H9 (cell line): ENCODE data around the gene STAU1. TPM values are rescaled to one million over a fixed set of nuclear protein-coding genes. Genes with fewer than 3 reads are reported as not detected.

Experiments
- DNase-seq: peaks from one replicate; pipeline ENCODE4 v3.0.0-alpha.2; 2017
- H2AFZ ChIP-seq: one replicate; pipeline ENCODE4 v1.6.1; 2013; ENCODE audit warnings: mild to moderate bottlenecking, low read length, control low read depth, moderate library complexity
- H2AK5ac ChIP-seq: 2 replicates; pipeline ENCODE4 v1.6.1; 2013; ENCODE audit warnings: low read length, control low read depth, mixed read lengths; ENCODE audit not compliant: insufficient read length
- H2BK120ac ChIP-seq: one replicate; pipeline ENCODE4 v1.6.1; 2013; ENCODE audit warnings: low read depth, mild to moderate bottlenecking, low read length, control low read depth, inconsistent platforms; ENCODE audit not compliant: poor library complexity, severe bottlenecking
- H2BK12ac ChIP-seq: 2 replicates; pipeline ENCODE4 v1.6.1; 2013; ENCODE audit warnings: low read length, control low read depth, mixed read lengths, low read depth; ENCODE audit not compliant: insufficient read length
- H2BK15ac ChIP-seq: 2 replicates; pipeline ENCODE4 v1.6.1; 2013; ENCODE audit warnings: low read depth, low read length, control low read depth
- H2BK20ac ChIP-seq: one replicate; pipeline ENCODE4 v1.6.1; 2013; ENCODE audit warnings: low read depth, mild to moderate bottlenecking, low read length, control low read depth, inconsistent platforms; ENCODE audit not compliant: poor library complexity, severe bottlenecking
- H2BK5ac ChIP-seq: 2 replicates; pipeline ENCODE4 v1.6.1; 2013; ENCODE audit warnings: low read length, control low read depth, mixed read lengths; ENCODE audit not compliant: insufficient read length
- H3K14ac ChIP-seq: 2 replicates; pipeline ENCODE4 v1.6.1; 2013; ENCODE audit warnings: low read length, control low read depth; ENCODE audit not compliant: insufficient read depth
- H3K18ac ChIP-seq: 2 replicates; pipeline ENCODE4 v1.6.1; 2013; ENCODE audit warnings: low read depth, mild to moderate bottlenecking, mixed read lengths, low read length, control low read depth; ENCODE audit not compliant: insufficient read length
- H3K23ac ChIP-seq: 2 replicates; pipeline ENCODE4 v1.6.1; 2013; ENCODE audit warnings: low read length, control low read depth, mixed read lengths, low read depth; ENCODE audit not compliant: insufficient read length
- H3K23me2 ChIP-seq: 2 replicates; pipeline ENCODE4 v1.6.1; 2013; ENCODE audit warnings: low read depth, mild to moderate bottlenecking, mixed read lengths, low read length, control low read depth; ENCODE audit not compliant: insufficient read length, poor library complexity, severe bottlenecking
- H3K27ac ChIP-seq: 2 replicates; pipeline ENCODE4 v1.5.1; 2013; ENCODE audit warnings: low read length, control low read depth, mixed read lengths, low read depth; ENCODE audit not compliant: insufficient read length
- H3K27me3 ChIP-seq: 2 replicates; pipeline ENCODE4 v1.6.1; 2013; ENCODE audit warnings: low read length, control low read depth, inconsistent platforms; ENCODE audit not compliant: insufficient read depth
- H3K4ac ChIP-seq: 2 replicates; pipeline ENCODE4 v1.6.1; 2013; ENCODE audit warnings: low read depth, mild to moderate bottlenecking, control low read depth, inconsistent platforms, low read length, moderate library complexity
- H3K4me1 ChIP-seq: 2 replicates; pipeline ENCODE4 v1.6.1; 2013; ENCODE audit warnings: low read length, control low read depth, inconsistent platforms; ENCODE audit not compliant: insufficient read depth
- H3K4me2 ChIP-seq: 2 replicates; pipeline ENCODE4 v1.6.1; 2013; ENCODE audit warnings: low read length, control low read depth, mixed read lengths; ENCODE audit not compliant: insufficient read length, insufficient read depth
- H3K56ac ChIP-seq: 2 replicates; pipeline ENCODE4 v1.6.1; 2013; ENCODE audit warnings: low read depth, mild to moderate bottlenecking, mixed read lengths, low read length, control low read depth; ENCODE audit not compliant: insufficient read length
- H3K79me1 ChIP-seq: 2 replicates; pipeline ENCODE4 v1.6.1; 2013; ENCODE audit warnings: low read depth, mild to moderate bottlenecking, moderate library complexity, low read length, control low read depth, inconsistent platforms; ENCODE audit not compliant: insufficient read depth, poor library complexity, severe bottlenecking
- H3K79me2 ChIP-seq: 2 replicates; pipeline ENCODE4 v1.6.1; 2013; ENCODE audit warnings: low read length, control low read depth, inconsistent platforms; ENCODE audit not compliant: insufficient read depth
- H3K9ac ChIP-seq: 2 replicates; pipeline ENCODE4 v1.6.1; 2013; ENCODE audit warnings: low read length, control low read depth, mixed read lengths; ENCODE audit not compliant: insufficient read length; ENCODE audit errors: extremely low read depth
- H3K9me3 ChIP-seq: one replicate; pipeline ENCODE4 v1.6.1; 2013; ENCODE audit warnings: low read depth, low read length, inconsistent platforms; ENCODE audit not compliant: control insufficient read depth
- H3T11ph ChIP-seq: one replicate; pipeline ENCODE4 v1.6.1; 2013; ENCODE audit warnings: mild to moderate bottlenecking, low read length, control low read depth, inconsistent platforms
- H4K20me1 ChIP-seq: one replicate; pipeline ENCODE4 v1.6.1; 2013; ENCODE audit not compliant: control insufficient read depth, insufficient read length, insufficient read depth
- H4K5ac ChIP-seq: 2 replicates; pipeline ENCODE4 v1.6.1; 2013; ENCODE audit warnings: low read depth, mild to moderate bottlenecking, mixed read lengths, low read length, control low read depth; ENCODE audit not compliant: insufficient read length
- H4K8ac ChIP-seq: replicated peaks from 2 replicates; pipeline ENCODE4 v1.6.1; 2013; ENCODE audit warnings: low read length, control low read depth, mixed read lengths, low read depth; ENCODE audit not compliant: insufficient read length
- H4K91ac ChIP-seq: 2 replicates; pipeline ENCODE4 v1.6.1; 2013; ENCODE audit warnings: low read depth, mild to moderate bottlenecking, moderate library complexity, mixed read lengths, low read length, control low read depth; ENCODE audit not compliant: insufficient read length
- H3K27ac Mint-ChIP-seq, 3 experiments: 2 replicates in 2 of 3; 3 replicates in 1 of 3; pipeline ENCODE4 v1.8.0; 2020 to 2021; ENCODE audit warnings: mixed read lengths in 3 of 3, mild to moderate bottlenecking in 1 of 3, moderate library complexity in 1 of 3
- H3K27me3 Mint-ChIP-seq: 2 replicates; pipeline ENCODE4 v1.8.0; 2021; ENCODE audit warnings: low read depth, mild to moderate bottlenecking, moderate library complexity, mixed read lengths
- H3K36me3 Mint-ChIP-seq, 3 experiments: 2 replicates in 2 of 3; 3 replicates in 1 of 3; pipeline ENCODE4 v1.8.0; 2020 to 2021; ENCODE audit warnings: low read depth in 3 of 3, mixed read lengths in 3 of 3; ENCODE audit not compliant: insufficient read depth in 1 of 3
- H3K4me1 Mint-ChIP-seq, 2 experiments: 2 replicates each; pipeline ENCODE4 v1.8.0; 2020; ENCODE audit warnings: mixed read lengths in 2 of 2
- H3K4me3 Mint-ChIP-seq, 2 experiments: 2 replicates in 1 of 2; 3 replicates in 1 of 2; pipeline ENCODE4 v1.8.0; 2020 to 2021; ENCODE audit warnings: mild to moderate bottlenecking in 2 of 2, mixed read lengths in 2 of 2, moderate library complexity in 1 of 2
- H3K9me3 Mint-ChIP-seq, 2 experiments: 2 replicates in 1 of 2; 3 replicates in 1 of 2; pipeline ENCODE4 v1.8.0; 2020; ENCODE audit warnings: mild to moderate bottlenecking in 2 of 2, mixed read lengths in 2 of 2, moderate library complexity in 1 of 2
- CTCF ChIP-seq: fragments of 200-600 bp; sonication (generic); conservative IDR thresholded peaks from 3 replicates; pipeline ENCODE4 v1.8.0; 2021; ENCODE audit warnings: antibody characterized with exemption, mild to moderate bottlenecking
- WGBS: extraction: QIAGEN DNeasy Blood & Tissue Kit; methylation state at CpG from one replicate; pipeline ENCODE4 v1.1.7; 2013; ENCODE audit warnings: missing lambda C conversion rate, low lambda C conversion rate, mixed read lengths; ENCODE audit not compliant: insufficient read length; ENCODE audit errors: extremely low coverage; 5-methylcytosine and 5-hydroxymethylcytosine counted together
- total RNA-seq: library from RNA; stranded (reverse); gene quantifications from 2 replicates; pipeline ENCODE4 v1.2.1, GENCODE V29; 2021

Gene STAU1
- total RNA-seq, 1 experiment from 2014 or later: 106 TPM

DNA sequence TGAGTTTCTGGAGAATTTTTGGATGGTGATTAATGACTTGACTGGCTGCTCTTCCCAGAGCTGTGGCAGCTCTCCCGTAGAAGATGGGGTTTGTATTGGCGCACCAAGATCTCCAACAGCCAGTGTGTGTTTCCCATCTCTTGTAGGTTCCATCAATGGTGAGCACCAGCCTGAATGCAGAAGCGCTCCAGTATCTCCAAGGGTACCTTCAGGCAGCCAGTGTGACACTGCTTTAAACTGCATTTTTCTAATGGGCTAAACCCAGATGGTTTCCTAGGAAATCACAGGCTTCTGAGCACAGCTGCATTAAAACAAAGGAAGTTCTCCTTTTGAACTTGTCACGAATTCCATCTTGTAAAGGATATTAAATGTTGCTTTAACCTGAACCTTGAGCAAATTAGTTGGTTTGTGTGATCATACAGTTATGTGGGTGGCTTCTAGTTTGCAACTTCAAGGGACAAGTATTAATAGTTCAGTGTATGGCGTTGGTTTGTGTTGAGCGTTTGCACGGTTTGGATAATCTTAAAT lies 91.9 kb downstream of the STAU1 start:
- Histone ChIP-seq H4K20me1 (no peaks in the 10 kb centered on the region), H2BK20ac (no peak overlapping the region), H2BK12ac (no peak overlapping the region), H3K9ac (no peak overlapping the region), H2BK120ac (no peak overlapping the region), H3K79me2 (no peaks in the 10 kb centered on the region; the same call in 1 of the 2 replicates), H4K5ac (no peak overlapping the region), H4K91ac (no peak overlapping the region), H3K27ac (no peak overlapping the region), H3K79me1 (peaks cover 3% of the 10 kb centered on the region), H3K18ac (no peak overlapping the region), H3K27me3 (no peaks in the 10 kb centered on the region), H3K4me2 (no peak overlapping the region), H3T11ph (no peak overlapping the region), H3K4me1 (no peaks in the 10 kb centered on the region), H2BK5ac (no peak overlapping the region), H3K4ac (no peak overlapping the region), H3K9me3 (no peaks in the 10 kb centered on the region), H4K8ac (no peak overlapping the region), H3K14ac (no peak overlapping the region), H3K56ac (no peak overlapping the region), H2BK15ac (no peak overlapping the region), H3K23me2 (no peaks in the 10 kb centered on the region), H2AFZ (no peak overlapping the region), H3K23ac (no peak overlapping the region), H2AK5ac (no peak overlapping the region)
- H3K36me3 Mint-ChIP-seq: peaks cover 60 to 88% (median 87%) of the 10 kb centered on the region in 3 experiments; a peak in 6 of 7 replicates
- WGBS: no CpG with 5 or more reads among the region's 7 CpGs
- H3K9me3 Mint-ChIP-seq: no peaks in the 10 kb centered on the region
- peak overlapping the region in 2 of 3 experiments; percentile 13 to 38; a peak in 3 of 7 replicates for H3K27ac Mint-ChIP-seq
- no peaks in the 10 kb centered on the region; the same call in 1 of the 2 replicates for H3K27me3 Mint-ChIP-seq
- H3K4me3 Mint-ChIP-seq: no peak overlapping the region
- DNase-seq: no peak
- TF ChIP-seq CTCF: no peak
- no peaks in the 10 kb centered on the region for H3K4me1 Mint-ChIP-seq
